Mesenchymal stem cell (in vitro differentiated cells and primary cell): ENCODE data around the gene DDTL.
"Not testable (repeated sequence)": the region's sequence is repeated elsewhere in the genome, so short reads cannot be mapped to it uniquely, and the experiment has no call there.

Experiments
- DNase-seq: peaks from one replicate; pipeline ENCODE4 v3.0.0-alpha.2; 2013
- H2AFZ ChIP-seq: one replicate; pipeline ENCODE4 v1.6.1; 2013; ENCODE audit warnings: low read depth, mild to moderate bottlenecking, control low read depth, inconsistent platforms, low read length, moderate library complexity
- H2AK5ac ChIP-seq: 2 replicates; pipeline ENCODE4 v1.6.1; 2013; ENCODE audit warnings: low read length, moderate library complexity, mild to moderate bottlenecking, inconsistent platforms; ENCODE audit not compliant: severe bottlenecking
- H2BK120ac ChIP-seq: one replicate; pipeline ENCODE4 v1.6.1; 2013; ENCODE audit warnings: low read depth, mild to moderate bottlenecking, inconsistent platforms, low read length, moderate library complexity
- H2BK12ac ChIP-seq, 2 experiments: one replicate each; pipeline ENCODE4 v1.6.1; 2013; ENCODE audit warnings: inconsistent platforms in 2 of 2, low read length in 2 of 2, mild to moderate bottlenecking in 2 of 2, moderate library complexity in 2 of 2, control low read depth in 1 of 2
- H2BK15ac ChIP-seq: one replicate; pipeline ENCODE4 v1.6.1; 2013; ENCODE audit warnings: mild to moderate bottlenecking, low read depth, inconsistent platforms; ENCODE audit not compliant: poor library complexity, severe bottlenecking
- H2BK5ac ChIP-seq: 2 replicates; pipeline ENCODE4 v1.6.1; 2013; ENCODE audit warnings: low read depth, mild to moderate bottlenecking, low read length, control low read depth, inconsistent platforms; ENCODE audit not compliant: poor library complexity, severe bottlenecking
- H3K14ac ChIP-seq, 2 experiments: one replicate each; pipeline ENCODE4 v1.6.1; 2013; ENCODE audit warnings: inconsistent platforms in 2 of 2, low read length in 2 of 2, control low read depth in 1 of 2, mild to moderate bottlenecking in 1 of 2, moderate library complexity in 1 of 2
- H3K18ac ChIP-seq, 2 experiments: one replicate each; pipeline ENCODE4 v1.6.1; 2013; ENCODE audit warnings: inconsistent platforms in 2 of 2, low read length in 2 of 2, control low read depth in 1 of 2, low read depth in 1 of 2, mild to moderate bottlenecking in 1 of 2
- H3K23ac ChIP-seq, 2 experiments: one replicate each; pipeline ENCODE4 v1.6.1; 2013; ENCODE audit warnings: inconsistent platforms in 2 of 2, low read length in 2 of 2, mild to moderate bottlenecking in 2 of 2, moderate library complexity in 2 of 2, control low read depth in 1 of 2
- H3K27ac ChIP-seq: 2 replicates; pipeline ENCODE4 v1.5.1; 2013; ENCODE audit warnings: mild to moderate bottlenecking, moderate library complexity, low read length, control low read depth, inconsistent platforms; ENCODE audit not compliant: poor library complexity, severe bottlenecking
- H3K27me3 ChIP-seq, 2 experiments: 2 replicates each; pipeline versions ENCODE4 v1.6.1 to v1.7.0; 2013; ENCODE audit warnings: low read length in 2 of 2, mild to moderate bottlenecking in 2 of 2, moderate library complexity in 2 of 2, control low read depth in 1 of 2, inconsistent platforms in 1 of 2; ENCODE audit not compliant: control insufficient read depth in 1 of 2, insufficient read depth in 1 of 2
- H3K36me3 ChIP-seq, 2 experiments: 2 replicates each; pipeline versions ENCODE4 v1.6.1 to v1.7.0; 2013; ENCODE audit warnings: low read length in 2 of 2, control low read depth in 1 of 2, inconsistent platforms in 1 of 2, low read depth in 1 of 2, mild to moderate bottlenecking in 1 of 2; ENCODE audit not compliant: insufficient read depth in 2 of 2, control insufficient read depth in 1 of 2
- H3K4ac ChIP-seq, 2 experiments: one replicate each; pipeline ENCODE4 v1.6.1; 2013; ENCODE audit warnings: inconsistent platforms in 2 of 2, low read length in 2 of 2, mild to moderate bottlenecking in 2 of 2, moderate library complexity in 2 of 2, control low read depth in 1 of 2, low read depth in 1 of 2
- H3K4me1 ChIP-seq: 2 replicates; pipeline ENCODE4 v1.6.1; 2013; ENCODE audit warnings: low read depth, low read length, control low read depth; ENCODE audit not compliant: control insufficient read depth, insufficient read depth
- H3K4me2 ChIP-seq: 2 replicates; pipeline ENCODE4 v1.6.1; 2013; ENCODE audit warnings: low read length, mild to moderate bottlenecking, inconsistent platforms; ENCODE audit not compliant: poor library complexity, severe bottlenecking
- H3K4me3 ChIP-seq, 2 experiments: 2 replicates each; pipeline versions ENCODE4 v1.5.1 to v1.7.0; 2013; ENCODE audit warnings: low read length in 2 of 2, mild to moderate bottlenecking in 2 of 2, control low read depth in 1 of 2, low read depth in 1 of 2; ENCODE audit not compliant: insufficient read depth in 1 of 2
- H3K79me1 ChIP-seq: replicated peaks from 2 replicates; pipeline ENCODE4 v1.6.1; 2013; ENCODE audit warnings: mild to moderate bottlenecking, control low read depth, low read length, inconsistent platforms; ENCODE audit not compliant: poor library complexity, severe bottlenecking
- H3K9ac ChIP-seq: 2 replicates; pipeline ENCODE4 v1.7.0; 2013; ENCODE audit warnings: mild to moderate bottlenecking, low read length, moderate library complexity
- H3K9me3 ChIP-seq: 2 replicates; pipeline ENCODE4 v1.7.0; 2013; ENCODE audit warnings: mild to moderate bottlenecking, low read length; ENCODE audit not compliant: control insufficient read depth
- H4K8ac ChIP-seq: one replicate; pipeline ENCODE4 v1.6.1; 2013; ENCODE audit warnings: inconsistent platforms, mild to moderate bottlenecking, low read length, moderate library complexity
- H4K91ac ChIP-seq: one replicate; pipeline ENCODE4 v1.6.1; 2013; ENCODE audit warnings: mild to moderate bottlenecking, low read length, inconsistent platforms
- WGBS: methylation state at CpG from one replicate; pipeline ENCODE4 v1.1.7; 2013; ENCODE audit warnings: mixed read lengths; 5-methylcytosine and 5-hydroxymethylcytosine counted together

Gene DDTL

DNA sequence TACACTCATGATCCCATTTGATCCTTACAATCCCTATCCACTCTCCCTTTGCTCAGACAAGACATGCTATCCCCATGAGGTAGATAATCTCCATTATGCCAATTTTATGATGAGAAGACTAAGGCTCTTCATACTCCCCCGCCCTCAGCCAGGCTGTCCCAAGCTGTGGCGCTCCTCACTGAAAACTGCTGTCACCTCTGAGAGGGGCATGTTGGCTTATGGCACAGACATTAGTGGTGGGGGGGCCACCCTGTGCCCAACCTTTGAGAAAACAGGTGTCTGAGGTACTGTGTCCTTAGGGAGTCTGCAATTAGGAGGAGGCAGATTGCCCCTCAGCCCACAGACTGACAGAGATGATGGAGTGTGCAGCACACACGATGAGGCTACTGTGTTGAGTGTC, 2.4 kb downstream of the DDTL start:
- no peak overlapping the region for H2BK5ac ChIP-seq
- H4K8ac ChIP-seq, result no peak overlapping the region
- no peak overlapping the region for H2AK5ac ChIP-seq
- no peak overlapping the region for H2BK120ac ChIP-seq
- DNase-seq, result no peak
- no peak overlapping the region for H3K4ac ChIP-seq
- H3K9me3 ChIP-seq, result no peaks in the 10 kb centered on the region
- 97% methylated on average over 3 of the region's 3 CpGs for WGBS
- no peak overlapping the region for H4K91ac ChIP-seq
- H2AFZ ChIP-seq, result no peak overlapping the region
- H2BK15ac ChIP-seq, result no peak overlapping the region
- peaks cover 29 to 31% of the 10 kb centered on the region in 2 experiments for H3K36me3 ChIP-seq
- no peak overlapping the region for H3K4me2 ChIP-seq
- no peak overlapping the region for H3K14ac ChIP-seq
- no peaks in the 10 kb centered on the region for H3K27me3 ChIP-seq
- H3K79me1 ChIP-seq, result peaks cover 10% of the 10 kb centered on the region
- H3K18ac ChIP-seq, result no peak overlapping the region
- H3K23ac ChIP-seq, result no peak overlapping the region
- no peak overlapping the region for H3K9ac ChIP-seq
- peaks cover 7% of the 10 kb centered on the region for H3K4me1 ChIP-seq
- H3K27ac ChIP-seq, result no peak overlapping the region
- no peak overlapping the region for H3K4me3 ChIP-seq
- no peak overlapping the region for H2BK12ac ChIP-seq

- Histone ChIP-seq H4K8ac (no peak overlapping the region), H2BK5ac (no peak overlapping the region), H2AFZ (no peak overlapping the region), H3K27me3 (no peaks in the 10 kb centered on the region), H4K91ac (no peak overlapping the region), H3K9me3 (no peaks in the 10 kb centered on the region), H2BK15ac (no peak overlapping the region), H3K4me2 (no peak overlapping the region), H3K14ac (no peak overlapping the region), H3K9ac (no peak overlapping the region), H3K18ac (no peak overlapping the region), H2AK5ac (no peak overlapping the region), H3K4ac (no peak overlapping the region), H3K23ac (no peak overlapping the region), H3K4me1 (peaks cover 7% of the 10 kb centered on the region), H3K36me3 (peaks cover 29 to 31% of the 10 kb centered on the region in 2 experiments), H3K27ac (no peak overlapping the region), H3K4me3 (no peak overlapping the region), H2BK120ac (no peak overlapping the region), H3K79me1 (peaks cover 10% of the 10 kb centered on the region), H2BK12ac (no peak overlapping the region)
- WGBS, result 96% methylated on average over 5 of the region's 5 CpGs
- no peak for DNase-seq
Measured at GRCh38 chr22:23970201-23970641, 3.5 kb downstream of the DDTL start.

DNA sequence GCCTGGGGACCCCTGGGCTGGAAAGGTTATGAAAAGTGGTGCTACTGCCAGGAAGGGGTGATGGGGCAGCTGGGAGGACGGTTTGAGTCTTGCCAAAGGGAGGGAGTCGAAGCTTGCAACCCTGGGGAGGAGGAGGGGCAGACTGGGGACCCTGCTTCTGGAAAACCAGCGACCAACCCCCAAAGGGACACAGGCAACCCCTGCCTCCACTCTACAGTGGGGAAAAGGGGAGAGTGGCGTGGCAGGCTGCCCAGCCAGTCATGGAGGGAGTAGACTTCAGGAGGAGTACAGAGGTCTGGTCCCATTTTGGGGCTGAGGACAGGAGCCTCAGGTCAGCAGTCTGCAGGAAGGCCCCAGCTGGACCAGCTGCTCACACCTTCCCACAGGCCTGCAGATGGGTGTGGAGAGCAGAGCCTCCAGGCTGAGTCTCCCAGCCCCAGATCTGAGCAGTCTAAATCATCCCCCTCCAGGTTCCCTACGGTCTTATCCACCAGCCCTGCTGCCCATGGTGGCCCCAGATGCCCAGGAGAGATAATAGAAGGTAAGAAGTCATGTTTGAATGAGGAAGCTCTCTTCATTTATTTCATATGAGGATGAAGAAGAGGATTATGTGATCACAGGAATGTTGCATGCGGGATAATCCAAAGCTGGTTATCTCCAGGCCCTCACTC, 4.3 kb downstream of the DDTL start:
- 85% methylated on average over 4 of the region's 6 CpGs for WGBS

DNA sequence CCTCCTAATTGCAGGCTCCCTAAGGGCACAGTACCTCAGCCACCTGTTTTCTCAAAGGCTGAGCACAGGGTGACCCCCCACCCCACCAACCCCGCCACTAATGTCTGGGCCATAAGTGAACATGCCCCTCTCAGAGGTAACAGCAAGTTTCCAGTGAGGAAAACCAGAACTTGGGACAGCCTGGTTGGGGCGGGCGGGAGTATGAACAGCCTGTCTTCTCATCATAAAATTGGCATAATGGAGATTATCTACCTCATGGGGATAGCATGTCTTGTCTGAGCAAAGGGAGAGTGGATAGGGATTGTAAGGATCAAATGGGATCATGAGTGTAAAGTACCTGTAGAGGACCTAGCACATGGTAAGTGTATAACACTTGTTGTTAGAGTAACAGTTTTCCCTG, 5.2 kb downstream of the DDTL start:
- H2BK120ac ChIP-seq, H2BK15ac ChIP-seq, H3K27me3 ChIP-seq, H3K9me3 ChIP-seq, H4K91ac ChIP-seq, H3K9ac ChIP-seq, H2AFZ ChIP-seq, H3K27ac ChIP-seq, H2BK5ac ChIP-seq, H3K14ac ChIP-seq, H4K8ac ChIP-seq, H3K4me1 ChIP-seq, H3K23ac ChIP-seq, H3K4ac ChIP-seq, H2BK12ac ChIP-seq, H3K18ac ChIP-seq, H3K4me2 ChIP-seq, H3K4me3 ChIP-seq, H2AK5ac ChIP-seq, DNase-seq: not testable (repeated sequence)
- Histone ChIP-seq H3K79me1 (peaks cover 10% of the 10 kb centered on the region), H3K36me3 (peaks cover 29 to 31% of the 10 kb centered on the region in 2 experiments)
- 100% methylated on average over 3 of the region's 3 CpGs for WGBS

More for the DNA sequence above, 4.3 kb downstream of the DDTL start:
- Histone ChIP-seq H3K4ac (no peak overlapping the region), H2BK15ac (no peak overlapping the region), H4K8ac (no peak overlapping the region), H3K27me3 (no peaks in the 10 kb centered on the region), H2AFZ (peak overlapping the region; percentile 19), H2BK120ac (no peak overlapping the region), H3K4me2 (no peak overlapping the region), H3K4me1 (peaks cover 7% of the 10 kb centered on the region), H4K91ac (no peak overlapping the region), H3K4me3 (no peak overlapping the region), H3K14ac (peak overlapping the region in 1 of 2 experiments; percentile 14), H3K9me3 (no peaks in the 10 kb centered on the region), H2AK5ac (no peak overlapping the region), H3K79me1 (peaks cover 10% of the 10 kb centered on the region), H3K36me3 (peaks cover 29 to 31% of the 10 kb centered on the region in 2 experiments), H3K18ac (no peak overlapping the region), H3K27ac (no peak overlapping the region), H2BK5ac (no peak overlapping the region), H3K9ac (no peak overlapping the region), H2BK12ac (no peak overlapping the region), H3K23ac (no peak overlapping the region)
- DNase-seq, result no peak
